Measurements from ENCODE around the gene HNF1A.

DNA sequence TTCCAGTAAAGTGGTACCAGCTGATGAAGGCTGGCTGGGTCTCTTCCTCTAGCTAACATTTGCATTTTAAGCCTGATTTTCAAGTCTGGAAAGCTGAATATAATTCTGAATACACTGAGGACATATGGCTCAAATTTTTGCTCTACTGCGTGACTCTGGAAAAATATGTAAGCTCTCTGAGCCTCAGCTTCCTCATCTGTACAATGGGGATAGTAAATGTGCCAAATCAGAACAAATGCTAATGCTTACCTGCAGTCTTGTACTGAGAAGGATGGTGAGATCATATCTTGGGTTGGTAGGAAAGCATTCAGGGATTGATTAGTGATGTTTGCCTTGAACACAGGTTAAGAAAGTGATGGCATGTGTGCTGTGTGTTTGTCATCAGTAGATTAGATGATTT, 14.6 kb downstream of the HNF1A start:
- TF ChIP-seq, protein P1, sequence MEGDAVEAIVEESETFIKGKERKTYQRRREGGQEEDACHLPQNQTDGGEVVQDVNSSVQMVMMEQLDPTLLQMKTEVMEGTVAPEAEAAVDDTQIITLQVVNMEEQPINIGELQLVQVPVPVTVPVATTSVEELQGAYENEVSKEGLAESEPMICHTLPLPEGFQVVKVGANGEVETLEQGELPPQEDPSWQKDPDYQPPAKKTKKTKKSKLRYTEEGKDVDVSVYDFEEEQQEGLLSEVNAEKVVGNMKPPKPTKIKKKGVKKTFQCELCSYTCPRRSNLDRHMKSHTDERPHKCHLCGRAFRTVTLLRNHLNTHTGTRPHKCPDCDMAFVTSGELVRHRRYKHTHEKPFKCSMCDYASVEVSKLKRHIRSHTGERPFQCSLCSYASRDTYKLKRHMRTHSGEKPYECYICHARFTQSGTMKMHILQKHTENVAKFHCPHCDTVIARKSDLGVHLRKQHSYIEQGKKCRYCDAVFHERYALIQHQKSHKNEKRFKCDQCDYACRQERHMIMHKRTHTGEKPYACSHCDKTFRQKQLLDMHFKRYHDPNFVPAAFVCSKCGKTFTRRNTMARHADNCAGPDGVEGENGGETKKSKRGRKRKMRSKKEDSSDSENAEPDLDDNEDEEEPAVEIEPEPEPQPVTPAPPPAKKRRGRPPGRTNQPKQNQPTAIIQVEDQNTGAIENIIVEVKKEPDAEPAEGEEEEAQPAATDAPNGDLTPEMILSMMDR (IDR thresholded peaks at IDR 0.05; ENCODE audit: low read depth, low read length), result no peak
- no peak for TF ChIP-seq EZH2phosphoT487 (IDR thresholded peaks at IDR 0.05; ENCODE audit: low read depth)

Measured in OCI-LY3 (cell line).